PC-3 (cell line): Measurements from ENCODE around the gene LPIN2. TPM values are rescaled to one million over a fixed set of nuclear protein-coding genes. Genes with fewer than 3 reads are reported as not detected.

ENCODE experiments used
- ATAC-seq: fragments of 200-7000 bp; cut with Tn5 transposase; 2 replicates; pipeline ENCODE4 v1.9.1; 2020; ENCODE audit warnings: mild to moderate bottlenecking, moderate library complexity
- BruUV-seq: library from RNA; stranded (reverse); fragments of 400-500 nt; replicated peaks from 2 replicates; lab custom pipeline; 2021; lab: Mats Ljungman, UMichigan
- CTCF ChIA-PET: fragments of 300-600 bp; sonication (Branson Sonifier 250); formaldehyde crosslinking; loops from one replicate; lab custom pipeline; 2022; ENCODE audit warnings: antibody characterized with exemption; lab: Charles Lee
- POLR2A ChIA-PET: fragments of 300-600 bp; sonication (Branson Sonifier 250); formaldehyde crosslinking; loops from one replicate; lab custom pipeline; 2022; ENCODE audit warnings: antibody characterized with exemption; ENCODE audit not compliant: unreplicated experiment; lab: Charles Lee
- DNase-seq: peaks from one replicate; pipeline ENCODE4 v3.0.0-alpha.2; 2015
- H2AFZ ChIP-seq: fragments of 300-600 bp; sonication (generic); 2 replicates; pipeline ENCODE4 v1.6.0; 2016; ENCODE audit warnings: antibody characterized with exemption, low read length
- H3F3A ChIP-seq: fragments of 300-600 bp; sonication (generic); one replicate; pipeline ENCODE4 v1.6.0; 2017; ENCODE audit warnings: antibody characterized with exemption, low read length, control low read depth, mild to moderate bottlenecking; ENCODE audit not compliant: unreplicated experiment
- H3K27ac ChIP-seq: fragments of 300-600 bp; sonication (generic); 2 replicates; pipeline ENCODE4 v1.5.1; 2016; ENCODE audit warnings: mild to moderate bottlenecking, low read length
- H3K27me3 ChIP-seq: fragments of 300-600 bp; sonication (generic); 2 replicates; pipeline ENCODE4 v1.6.1; 2016; ENCODE audit warnings: low read length, mixed read lengths
- H3K36me3 ChIP-seq: fragments of 300-600 bp; sonication (generic); 2 replicates; pipeline ENCODE4 v1.6.1; 2016; ENCODE audit warnings: low read depth, mixed run types, low read length, mixed read lengths
- H3K4me1 ChIP-seq: fragments of 300-600 bp; sonication (generic); 2 replicates; pipeline ENCODE4 v1.5.1; 2016; ENCODE audit warnings: low read length; ENCODE audit not compliant: insufficient read depth
- H3K4me2 ChIP-seq: fragments of 300-600 bp; sonication (generic); 2 replicates; pipeline ENCODE4 v1.6.0; 2016; ENCODE audit warnings: low read length
- H3K4me3 ChIP-seq: fragments of 300-600 bp; sonication (generic); 2 replicates; pipeline ENCODE4 v1.5.1; 2016; ENCODE audit warnings: mild to moderate bottlenecking, low read length, mixed read lengths
- H3K79me2 ChIP-seq: fragments of 300-600 bp; sonication (generic); 2 replicates; pipeline ENCODE4 v1.6.1; 2017; ENCODE audit warnings: low read length, mixed read lengths
- H3K9ac ChIP-seq: fragments of 300-600 bp; sonication (generic); 2 replicates; pipeline ENCODE4 v1.6.0; 2016; ENCODE audit warnings: mild to moderate bottlenecking, low read length
- H3K9me2 ChIP-seq: fragments of 300-600 bp; sonication (generic); replicated peaks from 2 replicates; pipeline ENCODE4 v1.6.1; 2016; ENCODE audit warnings: mixed run types, low read length, mixed read lengths
- H3K9me3 ChIP-seq: fragments of 300-600 bp; sonication (generic); 2 replicates; pipeline ENCODE4 v1.6.1; 2016; ENCODE audit warnings: low read length, mixed read lengths
- H4K20me1 ChIP-seq: fragments of 300-600 bp; sonication (generic); 2 replicates; pipeline ENCODE4 v1.6.1; 2016; ENCODE audit warnings: low read length, mixed read lengths
- CTCF ChIP-seq: fragments of 300-600 bp; sonication (generic); conservative IDR thresholded peaks from 2 replicates; pipeline ENCODE4 v1.5.1; 2017; ENCODE audit warnings: antibody characterized with exemption, low read depth, mild to moderate bottlenecking, low read length
- EZH2 ChIP-seq: fragments of 300-600 bp; sonication (generic); IDR thresholded peaks from one replicate; pipeline ENCODE4 v1.6.1; 2017; ENCODE audit warnings: antibody characterized with exemption, mild to moderate bottlenecking, low read length; ENCODE audit not compliant: unreplicated experiment
- EZH2phosphoT487 ChIP-seq: fragments of 300-600 bp; sonication (generic); IDR thresholded peaks from 2 replicates; pipeline ENCODE4 v1.6.1; 2018; ENCODE audit warnings: mild to moderate bottlenecking, antibody characterized with exemption, low read length, borderline replicate concordance
- intact Hi-C: fragments of 100-400 bp; cut with micrococcal nuclease; formaldehyde crosslinking; loops from 2 replicates; pipeline ENCODE4 v1.9.0; 2023
- total RNA-seq: library from RNA; depleted of rRNA; stranded (reverse); fragments of >200 nt; gene quantifications from 2 replicates; pipeline ENCODE4 v1.2.3, GENCODE V29; 2014

The LPIN2 gene
- total RNA-seq, 1 experiment from 2014 or later, result 9.8 TPM

- intact Hi-C loops, result loop anchor here (1.0 to 10.0 kb wide), 5 partner anchors 32 to 440 kb away; partner anchors contain the start of genes SMCHD1 and TGIF1
- H4K20me1 ChIP-seq, result no peaks in the 10 kb centered on the region
- no TSS peak for BruUV-seq
Measured at GRCh38 chr18:3012136-3013023, 564 bp downstream of the LPIN2 start.

GRCh38 chr18:3010086-3010485 is 2.9 kb downstream of the LPIN2 start:
- Histone ChIP-seq H3K9me3 (no peaks in the 10 kb centered on the region), H3K4me2 (no peak overlapping the region), H4K20me1 (no peaks in the 10 kb centered on the region), H3F3A (no peaks in the 10 kb centered on the region), H3K36me3 (no peaks in the 10 kb centered on the region), H3K9me2 (no peaks in the 10 kb centered on the region), H3K4me1 (peaks cover 36% of the 10 kb centered on the region), H2AFZ (no peak overlapping the region), H3K79me2 (peaks cover 44% of the 10 kb centered on the region), H3K9ac (no peak overlapping the region), H3K4me3 (no peak overlapping the region), H3K27ac (no peak overlapping the region), H3K27me3 (no peaks in the 10 kb centered on the region)
- no peak for ATAC-seq
- no peak for TF ChIP-seq EZH2phosphoT487
- TF ChIP-seq CTCF, result no peak
- ChIA-PET CTCF (no interaction called here), POLR2A (no interaction called here)
- intact Hi-C loops, result loop anchor here (5.0 to 10.0 kb wide), 3 partner anchors 78 to 442 kb away; partner anchors contain the start of genes SMCHD1 and TGIF1
- no TSS peak for BruUV-seq
- no peak for DNase-seq

More at GRCh38 chr18:3012136-3013023, 564 bp downstream of the LPIN2 start:
- no peaks in the 10 kb centered on the region for H3K9me2 ChIP-seq
- no peaks in the 10 kb centered on the region for H3K27me3 ChIP-seq
- H3K4me3 ChIP-seq, result peak overlapping the region; percentile 84
- ATAC-seq, result peak; percentile 10
- H3K9me3 ChIP-seq, result no peaks in the 10 kb centered on the region
- peak overlapping the region; percentile 52 for H3K9ac ChIP-seq
- CTCF ChIA-PET, result no interaction called here
- peak overlapping the region; percentile 95 for H3K4me2 ChIP-seq
- H3K36me3 ChIP-seq, result no peaks in the 10 kb centered on the region
- POLR2A ChIA-PET, result no interaction called here
- H3F3A ChIP-seq, result no peaks in the 10 kb centered on the region
- H3K4me1 ChIP-seq, result peaks cover 44% of the 10 kb centered on the region
- DNase-seq, result peak; percentile 7
- TF ChIP-seq CTCF (no peak), EZH2phosphoT487 (no peak), EZH2 (no peak)
- H3K27ac ChIP-seq, result no peak overlapping the region
- H2AFZ ChIP-seq, result peak overlapping the region; percentile 78
- H3K79me2 ChIP-seq, result peaks cover 37% of the 10 kb centered on the region
